Skeletal muscle tissue (tissue), 2 donors: ENCODE data around the gene EPHB4. TPM values are rescaled to one million over a fixed set of nuclear protein-coding genes. Genes with fewer than 3 reads are reported as not detected.

Experiments used
- small RNA-seq: library from RNA; depleted of rRNA; stranded (forward); fragments of <200 nt; gene quantifications from one replicate; pipeline ENCODE3, GENCODE V24; 2014
- total RNA-seq: library from RNA; depleted of rRNA; stranded (reverse); fragments of >200 nt; gene quantifications from one replicate; pipeline ENCODE4 v1.2.3, GENCODE V29; 2014

EPHB4 gene
- total RNA-seq, 1 donor from 2014 or later = 72.5 TPM

Small RNA genes lying within 50 kb of the gene (small RNA-seq; reads per million reads assigned to genes)
- not detected for gene RN7SL750P

Other genes with a start within 250 kb of the EPHB4 start
- gene LRCH4, start 241.4 kb downstream of the EPHB4 start, total RNA-seq = 6.3 TPM
- 1.0 TPM for gene FBXO24, start 241.2 kb downstream of the EPHB4 start, total RNA-seq
- 91.9 TPM for gene PCOLCE, start 225.2 kb downstream of the EPHB4 start, total RNA-seq
- 2.6 TPM for gene MOSPD3, start 215.0 kb downstream of the EPHB4 start, total RNA-seq
- gene TFR2, start 186.0 kb downstream of the EPHB4 start, total RNA-seq = 1.0 TPM
- not detected for gene ACTL6B, start 171.1 kb downstream of the EPHB4 start, total RNA-seq
- gene GNB2, start 153.8 kb downstream of the EPHB4 start, total RNA-seq = 48.5 TPM
- 12.0 TPM for gene GIGYF1, start 133.3 kb downstream of the EPHB4 start, total RNA-seq
- 27.7 TPM for gene POP7, start 121.4 kb downstream of the EPHB4 start, total RNA-seq
- gene EPO, start 107.1 kb downstream of the EPHB4 start, total RNA-seq = not detected
- gene ZAN, start 93.9 kb downstream of the EPHB4 start, total RNA-seq = not detected
- gene SLC12A9, start 25.2 kb upstream of the EPHB4 start, total RNA-seq = 24.5 TPM
- gene TRIP6, start 39.9 kb upstream of the EPHB4 start, total RNA-seq = 25.6 TPM
- 25.1 TPM for gene SRRT, start 47.6 kb upstream of the EPHB4 start, total RNA-seq
- 5.7 TPM for gene UFSP1, start 62.2 kb upstream of the EPHB4 start, total RNA-seq
- gene ACHE, start 68.4 kb upstream of the EPHB4 start, total RNA-seq = 36.0 TPM
- gene MUC3A, start 122.0 kb upstream of the EPHB4 start, total RNA-seq = not detected
- gene MUC12, start 142.0 kb upstream of the EPHB4 start, total RNA-seq = not detected
- not detected for gene MUC17, start 192.6 kb upstream of the EPHB4 start, total RNA-seq